ENCODE results near the gene SMYD3.
"Not testable (repeated sequence)": the region's sequence is repeated elsewhere in the genome, so short reads cannot be mapped to it uniquely, and the experiment has no call there.

SMYD3 gene

GRCh38 chr1:245754463-245754961 is 752.6 kb downstream of the SMYD3 start:
- DNase-seq (ENCODE audit: low read depth in 1 of 2, low spot score in 1 of 2) = no peak

- no peak for DNase-seq (ENCODE audit: low read depth in 1 of 2, low spot score in 1 of 2)
Observed at GRCh38 chr1:245753807-245754206, 753.3 kb downstream of the SMYD3 start.

DNA sequence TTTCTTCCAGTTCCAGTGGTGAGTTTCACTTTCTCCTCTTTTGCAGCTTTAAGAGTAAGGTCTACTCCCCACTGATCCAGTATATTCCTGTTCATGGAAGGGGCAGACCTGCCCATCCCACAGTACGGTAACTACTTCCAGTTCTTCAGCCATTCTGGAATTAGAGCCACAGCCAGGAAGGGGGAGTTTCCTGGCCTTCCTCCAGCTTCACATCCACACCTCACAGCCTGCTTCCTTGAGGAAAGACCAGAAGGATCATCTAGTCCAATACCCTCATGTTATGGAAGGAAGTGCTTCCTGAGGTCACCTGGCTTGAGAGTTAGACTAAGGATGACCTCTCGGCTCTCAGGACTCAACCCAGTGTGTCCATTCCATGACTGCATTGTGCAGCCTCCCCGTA is 754.5 kb downstream of the SMYD3 start:
- no peak for DNase-seq (ENCODE audit: low read depth in 1 of 2, low spot score in 1 of 2)

DNA sequence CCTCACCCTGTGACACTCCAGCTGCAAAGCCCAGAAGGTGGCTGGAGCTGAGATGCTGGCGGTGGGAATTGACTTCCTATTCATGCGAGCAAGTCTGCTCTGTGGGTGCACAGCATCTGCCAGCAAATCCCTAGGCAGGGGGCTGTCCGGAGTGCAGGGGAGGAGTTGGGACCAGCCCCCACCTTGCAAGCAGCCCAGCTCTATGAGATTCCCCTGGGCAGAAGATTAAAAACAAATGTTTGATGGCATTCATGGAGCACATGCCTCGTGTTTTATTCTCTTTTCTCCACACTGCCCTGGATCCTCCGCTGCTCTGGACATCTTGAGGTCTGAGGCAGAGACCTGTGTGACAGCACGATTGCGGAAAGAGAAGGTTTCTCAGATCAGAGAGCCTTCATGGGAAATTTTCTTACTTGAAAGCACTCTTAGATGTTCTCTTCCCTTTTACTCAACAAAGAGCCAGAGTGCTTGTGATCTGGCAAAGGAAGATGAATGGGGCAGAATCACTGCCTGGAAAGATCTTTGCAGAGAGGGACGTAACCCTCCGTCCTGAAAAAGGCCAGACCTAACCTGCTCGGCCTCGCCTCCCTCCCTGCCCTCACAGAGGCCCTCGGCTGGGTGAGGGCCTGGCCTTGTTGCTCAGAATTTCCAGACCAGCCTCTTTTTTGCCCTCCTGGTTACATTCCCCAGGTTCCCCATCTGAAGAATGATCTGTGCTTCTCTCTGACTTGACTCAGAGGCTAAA is 755.2 kb downstream of the SMYD3 start:
- no peak for DNase-seq (ENCODE audit: low read depth in 1 of 2, low spot score in 1 of 2)

GRCh38 chr1:245751116-245751515 is 756.0 kb downstream of the SMYD3 start:
- DNase-seq (ENCODE audit: low read depth in 1 of 2, low spot score in 1 of 2) = no peak

- no peak for DNase-seq (ENCODE audit: low read depth in 1 of 2, low spot score in 1 of 2)
Observed at GRCh38 chr1:245750261-245750660, 756.8 kb downstream of the SMYD3 start.

DNA sequence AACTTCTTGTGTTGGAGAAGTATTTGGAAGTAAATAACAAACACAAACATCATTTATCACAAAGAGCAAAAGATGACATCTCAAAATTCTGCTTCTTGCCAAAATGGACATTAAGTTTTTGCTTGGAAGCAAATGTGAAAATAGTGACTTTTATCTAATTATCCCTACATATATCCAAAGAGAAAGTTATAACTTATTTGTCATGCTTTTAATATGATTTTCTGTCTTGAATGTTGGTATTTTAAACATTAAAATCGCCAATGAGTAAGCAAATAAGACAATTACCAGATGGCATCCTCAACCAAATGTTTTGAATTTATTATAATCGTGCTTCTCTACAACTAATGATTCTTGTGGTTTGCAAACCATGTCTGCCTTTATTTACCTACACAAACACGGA is 758.0 kb downstream of the SMYD3 start:
- no peak for DNase-seq (ENCODE audit: low read depth in 1 of 2, low spot score in 1 of 2)

GRCh38 chr1:245748646-245749045 is 758.4 kb downstream of the SMYD3 start:
- no peak for DNase-seq (ENCODE audit: low read depth in 1 of 2, low spot score in 1 of 2)

- DNase-seq (ENCODE audit: low read depth in 1 of 2, low spot score in 1 of 2) = no peak
Observed at GRCh38 chr1:245748240-245748639, 758.8 kb downstream of the SMYD3 start.

- no peak for DNase-seq (ENCODE audit: low read depth in 1 of 2, low spot score in 1 of 2)
Observed at GRCh38 chr1:245742896-245743295, 764.2 kb downstream of the SMYD3 start.

DNA sequence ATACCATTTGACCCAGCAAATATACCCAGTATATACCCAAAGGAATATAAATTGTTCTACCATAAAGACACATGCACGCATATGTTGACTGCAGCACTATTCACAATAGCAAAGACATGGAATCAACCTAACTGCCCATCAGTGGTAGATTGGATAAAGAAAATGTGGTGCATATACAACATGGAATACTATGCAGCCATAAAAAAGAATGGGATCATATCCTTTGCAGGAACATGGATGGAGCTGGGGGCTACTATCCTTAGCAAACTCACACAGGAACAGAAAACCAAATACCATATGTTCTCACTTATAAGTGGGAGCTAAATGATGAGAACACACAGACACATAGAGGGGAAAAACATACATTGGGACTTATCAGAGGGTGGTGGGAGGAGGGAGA is 766.7 kb downstream of the SMYD3 start:
- not testable (repeated sequence) for DNase-seq (ENCODE audit: low read depth in 1 of 2, low spot score in 1 of 2)

DNA sequence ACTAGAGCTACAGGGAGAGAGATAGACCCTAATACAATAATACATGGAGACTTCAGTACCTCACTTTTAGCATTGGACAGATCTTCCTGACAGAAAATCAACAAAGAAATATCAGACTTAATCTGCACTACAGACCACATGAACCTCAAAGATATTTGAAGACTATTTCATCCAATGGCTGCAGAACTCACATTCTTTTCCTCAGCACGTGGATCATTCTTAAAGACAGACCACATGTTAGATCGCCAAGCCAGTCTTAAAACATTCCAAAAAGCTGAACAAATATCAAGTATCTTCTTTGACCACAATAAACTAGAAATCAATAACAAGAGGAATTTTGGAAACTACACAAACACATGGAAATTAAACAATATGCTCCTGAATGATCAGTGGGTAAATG is 776.3 kb downstream of the SMYD3 start:
- no peak for DNase-seq (ENCODE audit: low read depth in 1 of 2, low spot score in 1 of 2)

GRCh38 chr1:245728035-245728434 is 779.0 kb downstream of the SMYD3 start:
- DNase-seq (ENCODE audit: low read depth in 1 of 2, low spot score in 1 of 2) = not testable (repeated sequence)

DNA sequence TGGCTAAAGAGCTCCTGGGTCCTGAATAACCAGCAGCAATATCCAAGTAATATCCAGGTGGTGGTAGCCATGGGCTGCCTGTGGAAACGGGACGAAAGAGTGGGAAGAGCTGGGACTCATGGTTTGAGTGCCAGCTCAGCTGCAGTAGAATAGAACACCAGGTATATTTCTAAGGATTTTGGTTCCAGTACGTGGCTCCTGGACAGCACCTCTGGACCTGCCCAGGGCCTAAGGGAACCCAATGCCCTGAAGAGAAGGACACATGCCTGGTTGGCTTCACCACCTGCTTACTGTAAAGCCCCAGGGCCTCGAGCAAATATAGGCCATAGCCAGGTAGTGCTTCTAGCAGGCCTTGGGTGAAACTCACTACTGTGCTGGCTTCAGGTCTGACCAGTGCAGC is 785.6 kb downstream of the SMYD3 start:
- DNase-seq (ENCODE audit: low read depth in 1 of 2, low spot score in 1 of 2) = no peak

- no peak for DNase-seq (ENCODE audit: low read depth in 1 of 2, low spot score in 1 of 2)
Observed at GRCh38 chr1:245718951-245719350, 788.1 kb downstream of the SMYD3 start.

GRCh38 chr1:245718123-245718522 is 789.0 kb downstream of the SMYD3 start:
- DNase-seq (ENCODE audit: low read depth in 1 of 2, low spot score in 1 of 2) = no peak

DNA sequence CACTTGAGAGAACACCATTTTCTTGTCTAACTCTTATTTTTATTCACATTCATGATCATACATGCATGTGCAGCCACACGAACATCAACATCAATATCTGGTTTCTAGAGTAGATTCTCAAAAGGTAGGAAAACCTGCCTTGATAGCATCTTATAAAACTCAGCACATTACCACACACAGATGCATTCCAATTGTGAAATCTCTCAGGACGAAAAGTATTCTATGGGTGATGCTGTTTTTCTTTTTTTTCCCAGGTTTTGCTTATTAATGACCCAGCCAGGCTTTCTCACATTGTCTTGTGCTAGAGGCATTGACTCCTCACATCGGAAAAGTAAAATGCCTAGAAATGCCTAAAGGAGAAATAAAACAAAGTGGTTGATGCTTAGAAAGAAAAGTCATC is 789.5 kb downstream of the SMYD3 start:
- no peak for DNase-seq (ENCODE audit: low read depth in 1 of 2, low spot score in 1 of 2)

DNA sequence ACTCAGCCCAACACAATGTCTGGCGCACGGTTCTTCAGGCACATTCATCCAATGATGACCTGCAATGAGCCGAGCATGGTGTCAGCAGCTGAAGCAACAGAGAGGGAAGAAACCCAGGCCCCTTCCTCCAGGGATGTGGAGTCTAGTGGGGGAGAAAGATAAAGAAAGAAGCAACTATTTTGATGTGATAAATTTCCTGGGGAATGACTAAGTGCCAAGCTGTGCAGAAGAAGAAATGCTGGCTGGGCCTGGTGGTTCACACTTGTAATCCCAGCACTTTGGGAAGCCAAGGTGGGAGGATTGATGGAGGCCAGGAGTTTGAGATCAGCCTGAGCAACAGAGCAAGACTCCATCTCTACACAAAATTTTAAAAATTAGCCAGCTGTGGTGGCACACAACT is 790.5 kb downstream of the SMYD3 start:
- no peak for DNase-seq (ENCODE audit: low read depth in 1 of 2, low spot score in 1 of 2)

DNA sequence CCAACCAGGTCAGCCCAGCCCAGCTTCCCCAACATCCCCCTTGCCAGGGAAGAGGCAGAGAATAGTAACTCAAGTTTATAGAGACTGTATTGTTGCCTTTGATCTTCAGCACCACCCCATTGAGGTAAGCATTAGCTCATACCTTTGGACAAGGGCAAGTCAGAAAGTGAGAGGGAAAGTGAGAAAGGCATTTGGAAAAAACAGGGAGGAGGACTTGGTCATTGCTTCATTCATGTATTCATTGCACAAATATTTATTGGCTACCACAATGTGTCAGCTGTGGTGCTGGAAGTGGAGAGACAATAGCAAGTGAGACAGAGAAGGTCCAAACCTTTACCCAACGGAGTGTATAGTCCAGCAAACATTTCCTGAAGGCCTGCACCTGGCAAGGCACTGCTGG is 791.1 kb downstream of the SMYD3 start:
- no peak for DNase-seq (ENCODE audit: low read depth in 1 of 2, low spot score in 1 of 2)

DNA sequence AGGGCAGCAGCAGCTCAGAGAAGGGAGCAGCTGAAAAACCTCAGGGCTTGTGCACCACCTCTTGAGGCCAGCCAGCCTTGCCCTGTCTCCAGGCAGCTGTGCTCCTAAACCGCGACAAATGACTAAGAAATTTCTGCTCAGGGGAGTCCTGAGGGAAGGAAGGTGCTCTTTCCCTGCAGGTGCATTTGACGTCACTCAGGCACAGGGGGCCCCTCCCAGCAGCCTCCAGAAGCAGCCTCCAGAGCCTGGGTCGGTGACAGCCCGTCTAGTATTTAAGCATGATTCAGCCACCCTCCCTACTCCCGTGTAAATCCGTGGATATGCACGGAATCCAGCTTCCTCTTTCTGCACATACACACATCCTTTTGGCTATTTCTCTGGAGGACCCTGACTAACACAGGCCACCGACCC is 791.8 kb downstream of the SMYD3 start:
- no peak for DNase-seq (ENCODE audit: low read depth in 1 of 2, low spot score in 1 of 2)

- not testable (repeated sequence) for DNase-seq (ENCODE audit: low read depth in 1 of 2, low spot score in 1 of 2)
Observed at GRCh38 chr1:245714027-245714426, 793.1 kb downstream of the SMYD3 start.

DNA sequence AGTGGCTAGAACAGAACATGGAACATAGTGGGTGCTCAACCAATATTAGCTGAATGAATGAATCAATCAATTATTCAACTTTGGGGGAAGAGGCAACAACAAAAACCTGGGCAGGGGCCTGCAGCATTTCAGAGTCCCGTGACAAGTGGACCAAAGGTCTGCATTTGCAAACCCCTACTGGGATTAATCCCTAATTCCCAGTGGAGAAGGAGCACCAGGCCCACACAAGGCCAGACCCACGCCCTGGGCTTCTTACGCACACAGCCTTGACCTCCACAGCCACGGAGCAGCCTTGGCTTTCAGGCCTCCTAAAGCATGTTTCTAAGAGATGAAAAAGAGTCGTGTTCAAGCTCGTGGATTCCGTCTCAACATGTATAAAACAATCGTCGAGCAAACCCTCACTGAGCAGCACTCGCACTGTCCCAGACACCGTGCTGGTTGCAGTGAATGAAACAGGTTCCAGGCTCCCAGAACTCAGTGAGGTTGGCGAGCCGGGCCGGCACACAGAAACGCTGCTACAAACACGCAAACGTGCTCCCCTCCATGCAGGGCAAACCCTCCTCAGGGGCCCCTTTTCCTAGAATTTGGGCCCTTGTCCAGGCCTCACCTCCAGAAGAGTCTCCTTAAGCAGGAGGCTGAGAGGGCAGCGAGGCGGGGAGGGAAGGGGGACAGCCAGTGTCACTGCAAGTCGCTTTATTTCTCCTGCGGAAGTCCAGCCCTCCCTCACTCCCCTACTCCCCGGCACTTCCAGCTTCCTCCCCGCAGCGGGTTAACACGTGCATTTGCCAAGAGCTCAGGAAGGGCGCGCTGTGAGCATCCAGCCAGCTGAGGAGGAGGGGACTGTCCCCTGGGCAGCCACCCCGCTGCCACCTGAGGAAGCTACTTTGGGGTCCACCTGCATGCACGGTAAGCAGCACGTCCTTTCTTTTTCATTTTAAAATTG is 795.8 kb downstream of the SMYD3 start:
- DNase-seq (ENCODE audit: low read depth in 1 of 2, low spot score in 1 of 2) = no peak

All from activated CD4-positive, alpha-beta T cell treated with anti-CD3 and anti-CD28 coated beads, Interleukin-2, amount 50 U/mL, for 24 hours (primary cell).